Measurements from ENCODE around the gene PIK3R2.
"Not testable (repeated sequence)": the region's sequence is repeated elsewhere in the genome, so short reads cannot be mapped to it uniquely, and the experiment has no call there.

PIK3R2 gene

GRCh38 chr19:18152817-18153555, at the start of gene PIK3R2:
PIK3R2 (plus strand) TSS chr19:18153163; CDS start chr19:18155880, 2,717 bp downstream.
- DNase-seq = peak; percentile 100

- DNase-seq = no peak
These were observed 48.2 kb upstream of the PIK3R2 start for GRCh38 chr19:18104793-18105131.

GRCh38 chr19:18105259-18105658, 47.7 kb upstream of the PIK3R2 start:
- not testable (repeated sequence) for DNase-seq

- DNase-seq = no peak
These were observed 45.7 kb upstream of the PIK3R2 start for GRCh38 chr19:18107235-18107634.

- DNase-seq = no peak
These were observed 44.1 kb upstream of the PIK3R2 start for GRCh38 chr19:18108897-18109296.

GRCh38 chr19:18109341-18109732, 43.6 kb upstream of the PIK3R2 start:
- DNase-seq = no peak

- DNase-seq = no peak
These were observed 43.0 kb upstream of the PIK3R2 start for GRCh38 chr19:18109733-18110608.

GRCh38 chr19:18110609-18111232, 42.2 kb upstream of the PIK3R2 start:
- DNase-seq = no peak

GRCh38 chr19:18112989-18113478, 39.9 kb upstream of the PIK3R2 start:
- peak; percentile 85 for DNase-seq

- no peak for DNase-seq
These were observed 39.1 kb upstream of the PIK3R2 start for GRCh38 chr19:18113827-18114226.

GRCh38 chr19:18114483-18114882, 38.5 kb upstream of the PIK3R2 start:
- no peak for DNase-seq

- DNase-seq = no peak
These were observed 35.6 kb upstream of the PIK3R2 start for GRCh38 chr19:18117364-18117691.

- DNase-seq = peak; percentile 97
These were observed 35.1 kb upstream of the PIK3R2 start for GRCh38 chr19:18117692-18118378.

GRCh38 chr19:18118420-18119012, 34.4 kb upstream of the PIK3R2 start:
- no peak for DNase-seq

GRCh38 chr19:18119013-18119716, 33.8 kb upstream of the PIK3R2 start:
- DNase-seq = peak; percentile 66

- DNase-seq = peak; percentile 70
These were observed 33.3 kb upstream of the PIK3R2 start for GRCh38 chr19:18119717-18120105.

GRCh38 chr19:18120127-18120526, 32.8 kb upstream of the PIK3R2 start:
- no peak for DNase-seq

- no peak for DNase-seq
These were observed 31.8 kb upstream of the PIK3R2 start for GRCh38 chr19:18121166-18121565.

GRCh38 chr19:18122424-18122823, 30.5 kb upstream of the PIK3R2 start:
- no peak for DNase-seq

- no peak for DNase-seq
These were observed 29.8 kb upstream of the PIK3R2 start for GRCh38 chr19:18122860-18123795.

GRCh38 chr19:18123819-18124218, 29.1 kb upstream of the PIK3R2 start:
- no peak for DNase-seq

All from activated CD4-positive, alpha-beta T cell treated with anti-CD3 and anti-CD28 coated beads, Interleukin-10, Interleukin-2, amounts not matched to agents 100 ng/mL and 50 ng/mL, durations not matched to agents 16 hours and 8 hours (primary cell).